ENCODE data around the gene SLC6A8.
"Not testable (repeated sequence)": the region's sequence is repeated elsewhere in the genome, so short reads cannot be mapped to it uniquely, and the experiment has no call there.

Gene SLC6A8

GRCh38 chrX:153744210-153745066, 56.7 kb downstream of the SLC6A8 start:
- no peak for DNase-seq (ENCODE audit: low read depth)
- no peak overlapping the region for H3K4me3 ChIP-seq (ENCODE audit: low read depth, low read length)
- TF ChIP-seq CTCF (IDR thresholded peaks at IDR 0.05; ENCODE audit: insufficient read depth, low read depth, low read length, missing control alignments), result peak; percentile 11

- H3K4me3 ChIP-seq (ENCODE audit: low read depth, low read length); DNase-seq (ENCODE audit: low read depth): not testable (repeated sequence)
These were observed 57.3 kb downstream of the SLC6A8 start for GRCh38 chrX:153745067-153745433.
